CD4-positive, alpha-beta T cell treated with Interleukin-2 at 100 ng/mL for 4 hours (primary cell): Measurements from ENCODE around the gene KMT2D.

Source experiments
- DNase-seq: peaks from one replicate; pipeline ENCODE4 v3.0.0-alpha.2; 2020; ENCODE audit warnings: low spot score

Gene KMT2D

GRCh38 chr12:49051777-49052438 lies 8.7 kb downstream of the KMT2D start:
- no peak for DNase-seq

GRCh38 chr12:49051373-49051764 lies 9.2 kb downstream of the KMT2D start:
- DNase-seq = no peak

GRCh38 chr12:49050507-49051372 lies 9.9 kb downstream of the KMT2D start:
- DNase-seq = no peak

GRCh38 chr12:49049566-49050224 lies 10.9 kb downstream of the KMT2D start:
- DNase-seq = no peak

- no peak for DNase-seq
These were observed 11.6 kb downstream of the KMT2D start for GRCh38 chr12:49048953-49049352.

GRCh38 chr12:49046129-49046895 lies 14.3 kb downstream of the KMT2D start:
- DNase-seq = no peak

GRCh38 chr12:49044660-49045059 lies 15.9 kb downstream of the KMT2D start:
- no peak for DNase-seq

GRCh38 chr12:49043856-49044258 lies 16.7 kb downstream of the KMT2D start:
- DNase-seq = peak; percentile 82

GRCh38 chr12:49043241-49043640 lies 17.4 kb downstream of the KMT2D start:
- DNase-seq = no peak

- no peak for DNase-seq
These were observed 18.6 kb downstream of the KMT2D start for GRCh38 chr12:49041881-49042484.

- no peak for DNase-seq
These were observed 19.3 kb downstream of the KMT2D start for GRCh38 chr12:49041036-49041880.

- no peak for DNase-seq
These were observed 20.2 kb downstream of the KMT2D start for GRCh38 chr12:49040364-49040855.

GRCh38 chr12:49039421-49040363 lies 20.9 kb downstream of the KMT2D start:
- DNase-seq = no peak

- DNase-seq = no peak
These were observed 22.2 kb downstream of the KMT2D start for GRCh38 chr12:49038291-49038955.

GRCh38 chr12:49037947-49038237 lies 22.7 kb downstream of the KMT2D start:
- no peak for DNase-seq

- no peak for DNase-seq
These were observed 23.3 kb downstream of the KMT2D start for GRCh38 chr12:49037111-49037946.

GRCh38 chr12:49036029-49036428 lies 24.6 kb downstream of the KMT2D start:
- DNase-seq = no peak

- no peak for DNase-seq
These were observed 26.3 kb downstream of the KMT2D start for GRCh38 chr12:49034286-49034622.
